ENCODE measurements around the gene GPS1.

Gene GPS1

DNA sequence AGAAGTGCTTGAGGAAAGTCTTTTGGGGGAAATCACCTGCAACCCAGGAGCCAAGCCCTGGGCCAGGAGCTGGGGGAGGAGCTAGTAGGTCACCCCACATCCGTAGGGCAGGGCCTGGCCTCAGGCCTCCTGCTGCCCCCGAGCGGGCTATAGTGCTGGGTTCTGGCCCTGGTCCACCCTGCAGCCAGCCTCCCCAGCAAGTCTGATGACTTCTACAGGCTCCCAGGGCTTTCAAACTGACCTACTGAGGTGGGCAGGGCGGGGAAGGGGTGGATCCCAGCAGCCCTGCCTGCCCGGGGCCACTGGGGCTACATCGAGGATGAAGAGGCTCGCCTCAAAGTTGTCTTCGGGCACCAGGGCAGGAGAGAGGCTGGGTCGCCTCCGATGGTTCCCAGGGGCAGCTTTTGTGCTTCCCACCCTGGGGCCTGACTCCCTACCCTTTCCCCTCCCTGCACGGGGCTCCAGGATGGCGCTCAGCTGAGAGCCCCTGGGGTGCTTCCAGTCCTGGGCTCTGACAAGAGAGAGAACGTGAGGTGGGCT is 34.0 kb upstream of the GPS1 start:
- H2AFZ ChIP-seq (ENCODE audit: low read length) = no peak overlapping the region
- no peak overlapping the region for H3K9ac ChIP-seq (ENCODE audit: low read depth, low read length, poor library complexity, severe bottlenecking)
- H4K20me1 ChIP-seq (ENCODE audit: insufficient read depth, low read length, poor library complexity, severe bottlenecking) = peaks cover 18% of the 10 kb centered on the region
- no peaks in the 10 kb centered on the region for H3K27me3 ChIP-seq (ENCODE audit: insufficient read depth, low read length, poor library complexity, severe bottlenecking)
- no peak overlapping the region for H3K4me3 ChIP-seq (ENCODE audit: low read length, poor library complexity, severe bottlenecking)
- TF ChIP-seq EZH2phosphoT487 (IDR thresholded peaks at IDR 0.05; ENCODE audit: borderline replicate concordance) = no peak
- TF ChIP-seq, protein P1, sequence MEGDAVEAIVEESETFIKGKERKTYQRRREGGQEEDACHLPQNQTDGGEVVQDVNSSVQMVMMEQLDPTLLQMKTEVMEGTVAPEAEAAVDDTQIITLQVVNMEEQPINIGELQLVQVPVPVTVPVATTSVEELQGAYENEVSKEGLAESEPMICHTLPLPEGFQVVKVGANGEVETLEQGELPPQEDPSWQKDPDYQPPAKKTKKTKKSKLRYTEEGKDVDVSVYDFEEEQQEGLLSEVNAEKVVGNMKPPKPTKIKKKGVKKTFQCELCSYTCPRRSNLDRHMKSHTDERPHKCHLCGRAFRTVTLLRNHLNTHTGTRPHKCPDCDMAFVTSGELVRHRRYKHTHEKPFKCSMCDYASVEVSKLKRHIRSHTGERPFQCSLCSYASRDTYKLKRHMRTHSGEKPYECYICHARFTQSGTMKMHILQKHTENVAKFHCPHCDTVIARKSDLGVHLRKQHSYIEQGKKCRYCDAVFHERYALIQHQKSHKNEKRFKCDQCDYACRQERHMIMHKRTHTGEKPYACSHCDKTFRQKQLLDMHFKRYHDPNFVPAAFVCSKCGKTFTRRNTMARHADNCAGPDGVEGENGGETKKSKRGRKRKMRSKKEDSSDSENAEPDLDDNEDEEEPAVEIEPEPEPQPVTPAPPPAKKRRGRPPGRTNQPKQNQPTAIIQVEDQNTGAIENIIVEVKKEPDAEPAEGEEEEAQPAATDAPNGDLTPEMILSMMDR (conservative IDR thresholded peaks at IDR 0.05; ENCODE audit: low read length) = no peak
- peaks cover 14% of the 10 kb centered on the region; the same call in 1 of the 2 replicates for H3K79me2 ChIP-seq (ENCODE audit: insufficient read depth, low read length)
- H3K4me2 ChIP-seq (ENCODE audit: low read depth, low read length, poor library complexity, severe bottlenecking) = no peak overlapping the region
- no peaks in the 10 kb centered on the region for H3K9me2 ChIP-seq (replicated peaks; ENCODE audit: low read depth, low read length)
- peaks cover 13% of the 10 kb centered on the region for H3K4me1 ChIP-seq (ENCODE audit: insufficient read depth, low read length, poor library complexity, severe bottlenecking)
- H3F3A ChIP-seq (ENCODE audit: low read depth) = no peaks in the 10 kb centered on the region
- H3K36me3 ChIP-seq (ENCODE audit: insufficient read depth, low read length) = no peaks in the 10 kb centered on the region
- H3K9me3 ChIP-seq (ENCODE audit: insufficient read depth, low read depth, low read length) = no peaks in the 10 kb centered on the region

DNA sequence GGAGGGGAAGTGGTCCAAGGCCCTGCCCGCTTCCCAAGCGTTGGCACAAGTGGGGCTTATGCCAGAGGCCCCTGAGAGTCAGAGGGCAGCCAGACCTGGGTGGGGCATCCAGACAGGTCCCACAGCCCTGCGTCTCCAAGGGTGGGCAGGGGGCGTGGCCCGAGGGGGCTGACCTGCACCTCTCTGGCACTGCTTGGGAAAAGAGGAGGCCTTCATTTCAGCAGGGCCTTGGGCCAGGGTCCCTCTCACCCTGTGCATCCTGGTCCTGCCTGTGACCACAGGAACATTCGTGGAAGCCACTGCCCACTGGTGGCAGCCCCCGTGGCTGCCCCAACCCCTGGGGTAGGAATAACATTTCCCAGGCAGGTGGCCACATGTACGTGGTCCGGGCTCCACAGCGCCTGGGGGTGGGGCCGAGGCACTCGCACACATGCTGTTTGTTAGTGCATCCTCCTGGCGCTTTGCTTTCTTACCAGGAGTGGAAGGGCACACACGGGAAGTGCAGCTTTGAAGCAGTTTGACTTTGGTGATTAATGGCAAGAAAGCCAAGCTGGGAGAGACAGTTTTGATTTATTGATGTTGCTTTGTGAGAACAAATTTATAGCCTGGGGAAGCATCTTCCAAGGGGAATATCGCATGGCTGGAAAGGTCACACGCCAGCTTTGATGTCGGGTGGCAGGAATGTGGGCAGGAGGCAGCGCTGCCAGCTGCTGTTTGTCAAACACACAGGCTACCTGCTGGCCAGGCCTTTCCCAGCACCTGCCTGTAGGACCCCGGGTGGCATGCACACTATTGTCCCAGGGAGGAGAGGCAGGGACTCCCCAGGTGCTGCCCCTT is 33.3 kb upstream of the GPS1 start:
- H3K9ac ChIP-seq (ENCODE audit: low read depth, low read length, poor library complexity, severe bottlenecking) = no peak overlapping the region
- peaks cover 13% of the 10 kb centered on the region for H3K4me1 ChIP-seq (ENCODE audit: insufficient read depth, low read length, poor library complexity, severe bottlenecking)
- H3K27me3 ChIP-seq (ENCODE audit: insufficient read depth, low read length, poor library complexity, severe bottlenecking) = no peaks in the 10 kb centered on the region
- TF ChIP-seq, protein P1 (conservative IDR thresholded peaks at IDR 0.05; ENCODE audit: low read length) = no peak
- TF ChIP-seq EZH2phosphoT487 (IDR thresholded peaks at IDR 0.05; ENCODE audit: borderline replicate concordance) = no peak
- H3F3A ChIP-seq (ENCODE audit: low read depth) = no peaks in the 10 kb centered on the region
- no peak overlapping the region for H2AFZ ChIP-seq (ENCODE audit: low read length)
- H3K79me2 ChIP-seq (ENCODE audit: insufficient read depth, low read length) = peaks cover 14% of the 10 kb centered on the region; the same call in 1 of the 2 replicates
- no peak overlapping the region for H3K4me3 ChIP-seq (ENCODE audit: low read length, poor library complexity, severe bottlenecking)
- no peak overlapping the region for H3K4me2 ChIP-seq (ENCODE audit: low read depth, low read length, poor library complexity, severe bottlenecking)
- no peaks in the 10 kb centered on the region for H3K9me2 ChIP-seq (replicated peaks; ENCODE audit: low read depth, low read length)
- peaks cover 18% of the 10 kb centered on the region for H4K20me1 ChIP-seq (ENCODE audit: insufficient read depth, low read length, poor library complexity, severe bottlenecking)
- no peaks in the 10 kb centered on the region for H3K9me3 ChIP-seq (ENCODE audit: insufficient read depth, low read depth, low read length)
- no peaks in the 10 kb centered on the region for H3K36me3 ChIP-seq (ENCODE audit: insufficient read depth, low read length)

DNA sequence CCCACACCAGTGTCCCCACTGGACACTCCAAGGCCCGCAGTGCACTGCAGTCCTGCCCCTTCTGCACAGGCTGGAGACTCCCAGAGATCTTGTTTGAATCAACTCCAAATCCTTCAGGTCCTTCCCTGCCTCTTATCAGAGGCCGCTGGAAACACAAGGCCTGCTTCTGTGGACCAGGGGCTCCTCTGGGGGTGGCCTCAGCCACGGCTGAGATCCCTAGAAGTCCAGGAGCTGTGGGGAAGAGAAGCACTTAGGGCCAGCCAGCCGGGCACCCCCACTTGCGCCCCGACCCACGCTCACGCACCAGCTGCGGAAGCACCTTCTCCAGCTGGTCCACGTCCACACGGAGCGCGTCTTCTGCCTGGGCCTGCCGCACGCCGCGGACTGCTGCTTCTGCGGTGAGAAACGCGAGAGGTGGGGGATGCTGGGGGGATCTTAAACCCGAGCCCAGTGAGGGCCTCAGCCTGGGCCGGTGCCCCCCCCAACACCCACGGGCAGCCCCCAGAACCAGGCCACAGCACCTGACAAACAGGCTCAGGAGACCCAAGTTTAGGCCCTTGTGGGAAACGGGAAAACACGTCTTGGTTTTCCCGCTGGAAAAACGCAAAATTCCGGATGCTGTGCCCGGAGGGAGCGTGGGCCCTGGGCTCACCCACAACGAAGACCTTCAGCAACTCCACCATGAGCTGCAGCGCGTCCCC is 32.6 kb upstream of the GPS1 start:
- Histone ChIP-seq H3K9ac (ENCODE audit: low read depth, low read length, poor library complexity, severe bottlenecking) (no peak overlapping the region), H3K79me2 (ENCODE audit: insufficient read depth, low read length) (peaks cover 16% of the 10 kb centered on the region; the same call in 1 of the 2 replicates), H3K4me3 (ENCODE audit: low read length, poor library complexity, severe bottlenecking) (no peak overlapping the region), H3K36me3 (ENCODE audit: insufficient read depth, low read length) (no peaks in the 10 kb centered on the region), H4K20me1 (ENCODE audit: insufficient read depth, low read length, poor library complexity, severe bottlenecking) (peaks cover 18% of the 10 kb centered on the region), H3K4me1 (ENCODE audit: insufficient read depth, low read length, poor library complexity, severe bottlenecking) (peaks cover 16% of the 10 kb centered on the region), H3K9me3 (ENCODE audit: insufficient read depth, low read depth, low read length) (no peaks in the 10 kb centered on the region), H3K4me2 (ENCODE audit: low read depth, low read length, poor library complexity, severe bottlenecking) (no peak overlapping the region), H3K27me3 (ENCODE audit: insufficient read depth, low read length, poor library complexity, severe bottlenecking) (no peaks in the 10 kb centered on the region), H3F3A (ENCODE audit: low read depth) (no peaks in the 10 kb centered on the region), H3K9me2 (replicated peaks; ENCODE audit: low read depth, low read length) (no peaks in the 10 kb centered on the region), H2AFZ (ENCODE audit: low read length) (no peak overlapping the region)
- no peak for TF ChIP-seq EZH2phosphoT487 (IDR thresholded peaks at IDR 0.05; ENCODE audit: borderline replicate concordance)
- TF ChIP-seq, protein P1 (conservative IDR thresholded peaks at IDR 0.05; ENCODE audit: low read length) = no peak
